ENCODE results near the gene ERGIC1.

DNA sequence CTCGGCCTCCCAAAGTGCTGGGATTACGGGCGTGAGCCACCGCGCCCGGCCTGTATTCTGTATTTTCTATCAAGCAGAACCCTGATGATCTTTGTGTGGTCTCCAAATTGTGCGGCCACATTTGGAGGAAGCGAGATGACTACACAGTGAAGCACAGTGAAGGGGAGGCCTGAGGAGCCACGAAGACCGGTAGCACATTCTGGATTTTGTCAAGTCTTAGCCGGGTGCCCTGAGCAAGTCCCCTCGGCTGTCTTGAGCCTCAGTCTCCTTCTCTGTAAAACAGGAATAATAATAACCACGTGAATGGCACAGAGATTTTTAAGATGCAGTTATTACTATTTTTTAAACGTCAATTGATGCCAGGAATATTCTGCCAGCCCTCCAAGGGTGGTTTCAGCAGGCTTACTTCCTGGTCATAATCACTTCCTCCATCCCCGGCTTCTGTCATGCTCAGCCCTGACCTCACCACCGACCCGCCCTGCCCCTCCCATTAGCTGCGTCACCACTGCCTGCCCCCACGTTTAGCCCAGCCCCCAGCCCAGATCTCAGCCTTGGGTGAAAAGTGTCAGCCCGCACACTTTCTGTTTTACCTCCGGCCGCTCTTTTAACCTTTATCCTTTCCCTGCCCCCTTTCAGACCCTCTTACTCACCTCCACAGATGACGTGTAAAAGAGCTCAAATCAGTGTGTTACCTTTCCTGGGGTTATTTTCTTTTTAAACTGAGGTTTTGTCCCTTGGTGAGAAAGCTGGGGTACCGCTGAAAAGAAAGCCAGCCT, 27.0 kb upstream of the ERGIC1 start:
- TF ChIP-seq, protein P1, sequence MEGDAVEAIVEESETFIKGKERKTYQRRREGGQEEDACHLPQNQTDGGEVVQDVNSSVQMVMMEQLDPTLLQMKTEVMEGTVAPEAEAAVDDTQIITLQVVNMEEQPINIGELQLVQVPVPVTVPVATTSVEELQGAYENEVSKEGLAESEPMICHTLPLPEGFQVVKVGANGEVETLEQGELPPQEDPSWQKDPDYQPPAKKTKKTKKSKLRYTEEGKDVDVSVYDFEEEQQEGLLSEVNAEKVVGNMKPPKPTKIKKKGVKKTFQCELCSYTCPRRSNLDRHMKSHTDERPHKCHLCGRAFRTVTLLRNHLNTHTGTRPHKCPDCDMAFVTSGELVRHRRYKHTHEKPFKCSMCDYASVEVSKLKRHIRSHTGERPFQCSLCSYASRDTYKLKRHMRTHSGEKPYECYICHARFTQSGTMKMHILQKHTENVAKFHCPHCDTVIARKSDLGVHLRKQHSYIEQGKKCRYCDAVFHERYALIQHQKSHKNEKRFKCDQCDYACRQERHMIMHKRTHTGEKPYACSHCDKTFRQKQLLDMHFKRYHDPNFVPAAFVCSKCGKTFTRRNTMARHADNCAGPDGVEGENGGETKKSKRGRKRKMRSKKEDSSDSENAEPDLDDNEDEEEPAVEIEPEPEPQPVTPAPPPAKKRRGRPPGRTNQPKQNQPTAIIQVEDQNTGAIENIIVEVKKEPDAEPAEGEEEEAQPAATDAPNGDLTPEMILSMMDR (IDR thresholded peaks at IDR 0.05): no peak
- TF ChIP-seq POLR2A (IDR thresholded peaks at IDR 0.05): peak in 1 of 2 donors; percentile 87

Data from adrenal gland (tissue), 5 donors.